Measurements from ENCODE around the gene NTNG1. TPM values are rescaled to one million over a fixed set of nuclear protein-coding genes. Genes with fewer than 3 reads are reported as not detected.

NTNG1 gene
- total RNA-seq, 4 donors from 2014 or later: 4.2 to 11.1 (median 5.6) TPM

- no peaks in the 10 kb centered on the region for H3K9me3 ChIP-seq
- TF ChIP-seq POLR2AphosphoS5 (IDR thresholded peaks at IDR 0.05) (no peak), EP300 (IDR thresholded peaks at IDR 0.05) (no peak), POLR2A (IDR thresholded peaks at IDR 0.05) (no peak)
- TF ChIP-seq, protein P1, sequence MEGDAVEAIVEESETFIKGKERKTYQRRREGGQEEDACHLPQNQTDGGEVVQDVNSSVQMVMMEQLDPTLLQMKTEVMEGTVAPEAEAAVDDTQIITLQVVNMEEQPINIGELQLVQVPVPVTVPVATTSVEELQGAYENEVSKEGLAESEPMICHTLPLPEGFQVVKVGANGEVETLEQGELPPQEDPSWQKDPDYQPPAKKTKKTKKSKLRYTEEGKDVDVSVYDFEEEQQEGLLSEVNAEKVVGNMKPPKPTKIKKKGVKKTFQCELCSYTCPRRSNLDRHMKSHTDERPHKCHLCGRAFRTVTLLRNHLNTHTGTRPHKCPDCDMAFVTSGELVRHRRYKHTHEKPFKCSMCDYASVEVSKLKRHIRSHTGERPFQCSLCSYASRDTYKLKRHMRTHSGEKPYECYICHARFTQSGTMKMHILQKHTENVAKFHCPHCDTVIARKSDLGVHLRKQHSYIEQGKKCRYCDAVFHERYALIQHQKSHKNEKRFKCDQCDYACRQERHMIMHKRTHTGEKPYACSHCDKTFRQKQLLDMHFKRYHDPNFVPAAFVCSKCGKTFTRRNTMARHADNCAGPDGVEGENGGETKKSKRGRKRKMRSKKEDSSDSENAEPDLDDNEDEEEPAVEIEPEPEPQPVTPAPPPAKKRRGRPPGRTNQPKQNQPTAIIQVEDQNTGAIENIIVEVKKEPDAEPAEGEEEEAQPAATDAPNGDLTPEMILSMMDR (IDR thresholded peaks at IDR 0.05): no peak
- WGBS: 75% methylated on average over 2 of the region's 2 CpGs
Observed at GRCh38 chr1:107451715-107452114, 310.9 kb downstream of the NTNG1 start.

DNA sequence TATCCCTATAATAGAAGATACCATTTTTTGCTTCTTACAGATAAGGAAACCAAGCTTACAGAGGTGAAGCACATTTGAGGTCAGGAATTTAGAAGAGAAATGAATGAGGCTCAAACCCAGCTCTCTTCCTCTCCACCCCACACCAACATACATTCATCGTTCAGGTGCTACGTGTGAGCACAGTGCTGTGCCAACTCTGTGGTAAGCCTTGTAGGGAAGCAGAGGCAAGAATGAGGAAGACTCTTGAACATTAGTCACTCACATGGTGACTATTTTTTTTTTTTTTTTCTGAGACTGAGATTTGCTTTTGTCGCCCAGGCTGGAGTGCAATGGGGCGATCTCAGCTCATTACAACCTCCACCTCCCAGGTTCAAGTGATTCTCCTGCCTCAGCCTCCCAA, 314.0 kb downstream of the NTNG1 start:
- H3K27me3 ChIP-seq: no peaks in the 10 kb centered on the region
- WGBS: 74% methylated on average over 4 of the region's 4 CpGs
- H3K9me3 ChIP-seq: no peaks in the 10 kb centered on the region
- H3K27ac ChIP-seq: no peak overlapping the region
- no peak for TF ChIP-seq EP300 (IDR thresholded peaks at IDR 0.05)
- TF ChIP-seq POLR2A (IDR thresholded peaks at IDR 0.05): no peak
- no peak for TF ChIP-seq POLR2AphosphoS5 (IDR thresholded peaks at IDR 0.05)
- TF ChIP-seq, protein P1 (IDR thresholded peaks at IDR 0.05): no peak
- no peaks in the 10 kb centered on the region for H3K4me1 ChIP-seq
- no peak for DNase-seq (ENCODE audit: low spot score in 2 of 2)
- no peaks in the 10 kb centered on the region for H3K36me3 ChIP-seq
- no peak overlapping the region for H3K4me3 ChIP-seq

More at GRCh38 chr1:107451715-107452114, 310.9 kb downstream of the NTNG1 start:
- DNase-seq (ENCODE audit: low spot score in 2 of 2): no peak
- Histone ChIP-seq H3K27ac (no peak overlapping the region), H3K27me3 (no peaks in the 10 kb centered on the region), H3K4me1 (no peaks in the 10 kb centered on the region), H3K4me3 (no peak overlapping the region), H3K36me3 (no peaks in the 10 kb centered on the region)

- no peak overlapping the region for H3K4me3 ChIP-seq
- 80% methylated on average over 3 of the region's 3 CpGs for WGBS
- H3K4me1 ChIP-seq: no peaks in the 10 kb centered on the region
- no peak overlapping the region for H3K27ac ChIP-seq
- H3K27me3 ChIP-seq: no peaks in the 10 kb centered on the region
- DNase-seq (ENCODE audit: low spot score in 2 of 2): no peak
- no peak for TF ChIP-seq EP300 (IDR thresholded peaks at IDR 0.05)
- TF ChIP-seq, protein P1 (IDR thresholded peaks at IDR 0.05): no peak
- TF ChIP-seq POLR2A (IDR thresholded peaks at IDR 0.05): no peak
- no peak for TF ChIP-seq POLR2AphosphoS5 (IDR thresholded peaks at IDR 0.05)
- no peaks in the 10 kb centered on the region for H3K36me3 ChIP-seq
- H3K9me3 ChIP-seq: no peaks in the 10 kb centered on the region
Observed at GRCh38 chr1:107457989-107458388, 317.1 kb downstream of the NTNG1 start.

GRCh38 chr1:107459204-107459904, 318.5 kb downstream of the NTNG1 start:
- no peaks in the 10 kb centered on the region for H3K27me3 ChIP-seq
- no peak overlapping the region for H3K27ac ChIP-seq
- TF ChIP-seq POLR2AphosphoS5 (IDR thresholded peaks at IDR 0.05): no peak
- TF ChIP-seq, protein P1 (IDR thresholded peaks at IDR 0.05): no peak
- no peak for TF ChIP-seq EP300 (IDR thresholded peaks at IDR 0.05)
- no peak for TF ChIP-seq POLR2A (IDR thresholded peaks at IDR 0.05)
- H3K9me3 ChIP-seq: no peaks in the 10 kb centered on the region
- H3K4me1 ChIP-seq: no peaks in the 10 kb centered on the region
- H3K36me3 ChIP-seq: no peaks in the 10 kb centered on the region
- no peak overlapping the region for H3K4me3 ChIP-seq
- DNase-seq (ENCODE audit: low spot score in 2 of 2): no peak
- WGBS: 78% methylated on average over 4 of the region's 4 CpGs

GRCh38 chr1:107460035-107460434, 319.2 kb downstream of the NTNG1 start:
- DNase-seq (ENCODE audit: low spot score in 2 of 2): no peak

More at GRCh38 chr1:107460035-107460434, 319.2 kb downstream of the NTNG1 start:
- no peaks in the 10 kb centered on the region for H3K27me3 ChIP-seq
- no peaks in the 10 kb centered on the region for H3K36me3 ChIP-seq
- no peak overlapping the region for H3K4me3 ChIP-seq
- no peak overlapping the region for H3K27ac ChIP-seq
- TF ChIP-seq, protein P1 (IDR thresholded peaks at IDR 0.05): no peak
- no peak for TF ChIP-seq EP300 (IDR thresholded peaks at IDR 0.05)
- no peak for TF ChIP-seq POLR2AphosphoS5 (IDR thresholded peaks at IDR 0.05)
- TF ChIP-seq POLR2A (IDR thresholded peaks at IDR 0.05): no peak
- 89% methylated on average over 8 of the region's 8 CpGs for WGBS
- H3K4me1 ChIP-seq: no peaks in the 10 kb centered on the region
- no peaks in the 10 kb centered on the region for H3K9me3 ChIP-seq

Data from suprapubic skin (tissue), 4 donors.